WTC11 (cell line): ENCODE results near the gene NTN1.

Source experiments
- CREB1 ChIP-seq: sonication (generic); formaldehyde crosslinking; IDR thresholded peaks from 2 replicates; pipeline ENCODE4 v1.8.0; 2023; ENCODE audit warnings: mild to moderate bottlenecking, missing genetic modification reagents
- CTCF ChIP-seq: fragments of 200-600 bp; IDR thresholded peaks from 2 replicates; pipeline ENCODE4 v1.8.0; 2022; ENCODE audit warnings: antibody characterized with exemption
- EMX1 ChIP-seq: fragments of 250-450 bp; sonication (Bioruptor Pico); IDR thresholded peaks from 2 replicates; pipeline ENCODE4 v1.8.0; 2021; ENCODE audit warnings: mild to moderate bottlenecking
- FOXJ3 ChIP-seq: sonication (generic); formaldehyde crosslinking; IDR thresholded peaks from 2 replicates; pipeline ENCODE4 v1.9.0; 2021; ENCODE audit warnings: missing genetic modification reagents, mild to moderate bottlenecking, borderline replicate concordance
- FOXP4 ChIP-seq: sonication (generic); formaldehyde crosslinking; IDR thresholded peaks from 2 replicates; pipeline ENCODE4 v1.8.0; 2022; ENCODE audit warnings: mild to moderate bottlenecking, missing genetic modification reagents
- RELA ChIP-seq: sonication (generic); formaldehyde crosslinking; IDR thresholded peaks from 2 replicates; pipeline ENCODE4 v1.8.1; 2022; ENCODE audit warnings: missing genetic modification reagents, mild to moderate bottlenecking, borderline replicate concordance
- STAT6 ChIP-seq: sonication (generic); formaldehyde crosslinking; conservative IDR thresholded peaks from 2 replicates; pipeline ENCODE4 v1.8.1; 2023; ENCODE audit warnings: mild to moderate bottlenecking, low read depth, missing genetic modification reagents, moderate library complexity
- TF ChIP-seq, protein P1 (sequence below): sonication (generic); formaldehyde crosslinking; IDR thresholded peaks from 2 replicates; pipeline ENCODE4 v1.8.0; 2022; ENCODE audit warnings: mild to moderate bottlenecking, missing genetic modification reagents
- TF ChIP-seq, protein P2 (sequence below): sonication (generic); formaldehyde crosslinking; IDR thresholded peaks from 2 replicates; pipeline ENCODE4 v1.8.0; 2022; ENCODE audit warnings: mild to moderate bottlenecking, missing genetic modification reagents

DNA sequence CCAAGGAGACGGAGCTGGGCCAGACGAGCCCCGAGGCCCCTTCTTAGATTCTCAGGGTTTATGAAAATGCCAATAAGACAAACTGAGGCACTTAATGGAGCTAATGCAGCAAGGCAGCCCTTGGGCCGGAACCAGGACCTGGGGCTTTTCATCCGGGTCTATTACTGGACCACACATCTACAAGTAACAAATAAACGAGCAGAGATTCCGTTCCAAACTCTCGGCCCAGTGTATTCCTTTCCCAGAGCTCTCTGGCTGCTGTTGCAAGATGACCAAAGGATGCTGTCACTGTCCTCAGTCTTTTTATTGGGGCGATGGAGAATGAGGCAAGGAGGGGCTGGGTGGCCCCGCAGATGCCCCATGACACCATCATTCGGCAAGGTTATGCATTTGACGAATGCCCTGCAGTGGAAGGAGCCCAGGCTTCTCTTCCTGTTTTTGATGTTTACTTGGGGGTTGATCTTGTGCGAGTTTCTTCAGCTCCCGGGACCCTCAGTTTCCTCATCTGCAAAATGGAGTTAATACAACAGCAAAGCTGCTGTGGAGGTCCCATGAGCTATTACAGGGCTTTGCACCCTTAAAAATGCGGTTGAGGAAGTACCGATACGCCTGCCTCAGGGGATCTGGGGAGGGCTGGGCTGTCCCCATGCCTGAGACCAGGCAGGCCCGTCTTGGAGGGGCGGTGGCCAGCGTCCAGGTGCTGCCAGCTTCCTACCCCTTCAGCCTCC is 1.1 kb upstream of the NTN1 start:
- TF ChIP-seq CTCF (no peak), RELA (CRISPR knock-in tag) (no peak), EMX1 (CRISPR knock-in tag) (no peak), FOXP4 (CRISPR knock-in tag) (no peak), FOXJ3 (no peak), CREB1 (CRISPR knock-in tag) (no peak), STAT6 (no peak)
- TF ChIP-seq, protein P1, sequence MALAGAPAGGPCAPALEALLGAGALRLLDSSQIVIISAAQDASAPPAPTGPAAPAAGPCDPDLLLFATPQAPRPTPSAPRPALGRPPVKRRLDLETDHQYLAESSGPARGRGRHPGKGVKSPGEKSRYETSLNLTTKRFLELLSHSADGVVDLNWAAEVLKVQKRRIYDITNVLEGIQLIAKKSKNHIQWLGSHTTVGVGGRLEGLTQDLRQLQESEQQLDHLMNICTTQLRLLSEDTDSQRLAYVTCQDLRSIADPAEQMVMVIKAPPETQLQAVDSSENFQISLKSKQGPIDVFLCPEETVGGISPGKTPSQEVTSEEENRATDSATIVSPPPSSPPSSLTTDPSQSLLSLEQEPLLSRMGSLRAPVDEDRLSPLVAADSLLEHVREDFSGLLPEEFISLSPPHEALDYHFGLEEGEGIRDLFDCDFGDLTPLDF, result no peak
- TF ChIP-seq, protein P2, sequence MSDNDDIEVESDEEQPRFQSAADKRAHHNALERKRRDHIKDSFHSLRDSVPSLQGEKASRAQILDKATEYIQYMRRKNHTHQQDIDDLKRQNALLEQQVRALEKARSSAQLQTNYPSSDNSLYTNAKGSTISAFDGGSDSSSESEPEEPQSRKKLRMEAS (CRISPR knock-in tag), result no peak
